HepG2 (cell line): ENCODE measurements around the gene LMBRD2. TPM values are rescaled to one million over a fixed set of nuclear protein-coding genes. Genes with fewer than 3 reads are reported as not detected.

ENCODE experiments used
- CSRNP1 ChIP-seq: sonication (generic); formaldehyde crosslinking; IDR thresholded peaks from 2 replicates; pipeline ENCODE4 v1.8.1; 2023; ENCODE audit warnings: mild to moderate bottlenecking, missing genetic modification reagents
- DPF2 ChIP-seq: sonication (generic); formaldehyde crosslinking; IDR thresholded peaks from 2 replicates; pipeline ENCODE4 v1.4.0; 2020; ENCODE audit warnings: mild to moderate bottlenecking, low read depth, missing genetic modification reagents, borderline replicate concordance
- GLI4 ChIP-seq: sonication (generic); formaldehyde crosslinking; IDR thresholded peaks from 2 replicates; pipeline ENCODE4 v1.5.1; 2020; ENCODE audit warnings: missing genetic modification reagents, mild to moderate bottlenecking, moderate library complexity, borderline replicate concordance
- PCBP1 ChIP-seq: fragments of 200-400 bp; formaldehyde crosslinking; IDR thresholded peaks from 2 replicates; pipeline ENCODE4 v1.6.1; 2017; ENCODE audit warnings: mild to moderate bottlenecking, low read depth, low read length, borderline replicate concordance
- SOX5 ChIP-seq: IDR thresholded peaks from 2 replicates; pipeline ENCODE4 v1.6.1; 2016; ENCODE audit warnings: borderline replicate concordance
- TEF ChIP-seq: sonication (generic); formaldehyde crosslinking; IDR thresholded peaks from 2 replicates; pipeline ENCODE4 v1.5.0; 2020; ENCODE audit warnings: missing genetic modification reagents
- TFDP2 ChIP-seq: sonication (generic); formaldehyde crosslinking; IDR thresholded peaks from 2 replicates; pipeline ENCODE4 v1.4.0; 2020; ENCODE audit warnings: missing genetic modification reagents
- ZGPAT ChIP-seq: IDR thresholded peaks from 2 replicates; pipeline ENCODE4 v1.6.1; 2016; ENCODE audit warnings: mild to moderate bottlenecking
- ZHX2 ChIP-seq, 2 experiments: sonication (generic) in 1 of 2; formaldehyde crosslinking in 1 of 2; IDR thresholded peaks; 2 replicates each; pipeline versions ENCODE4 v1.6.1 to v1.9.0; 2014 to 2022; ENCODE audit warnings: antibody characterized with exemption in 1 of 2, borderline replicate concordance in 1 of 2, inconsistent platforms in 1 of 2, low read depth in 1 of 2, missing genetic modification reagents in 1 of 2
- ZNF580 ChIP-seq: IDR thresholded peaks from 2 replicates; pipeline ENCODE4 v1.6.1; 2016; ENCODE audit warnings: low read depth, borderline replicate concordance
- ZNF615 ChIP-seq: sonication (generic); formaldehyde crosslinking; IDR thresholded peaks from 2 replicates; pipeline ENCODE4 v1.5.0; 2020; ENCODE audit warnings: mild to moderate bottlenecking, missing genetic modification reagents, borderline replicate concordance
- ZNF704 ChIP-seq: sonication (generic); formaldehyde crosslinking; IDR thresholded peaks from 2 replicates; pipeline ENCODE4 v1.8.1; 2023; ENCODE audit warnings: mild to moderate bottlenecking, inconsistent platforms, moderate library complexity, missing genetic modification reagents, borderline replicate concordance
- ZNF724P ChIP-seq: sonication (generic); formaldehyde crosslinking; IDR thresholded peaks from 2 replicates; pipeline ENCODE4 v1.8.0; 2022; ENCODE audit warnings: missing genetic modification reagents, borderline replicate concordance
- polyA plus RNA-seq, 8 experiments: library from polyadenylated mRNA; depleted of rRNA in 3 of 8; stranded (reverse) in 7 of 8; unstranded in 1 of 8; fragments of >200 nt; fragmentation: Illumina TruSeq in 4 of 8; extraction: Trizol in 4 of 8; gene quantifications; 2 replicates each; pipeline versions ENCODE4 v1.2.1 to v1.2.3, GENCODE V29; 2011 to 2016; ENCODE audit warnings: low read depth in 4 of 8, missing spikeins in 1 of 8, mixed read lengths in 1 of 8; ENCODE audit not compliant: insufficient read depth in 1 of 8
- total RNA-seq, 5 experiments: library from RNA; depleted of rRNA; stranded (reverse); fragments of >200 nt; fragmentation: Illumina TruSeq; extraction: Trizol; gene quantifications; 2 replicates each; pipeline ENCODE4 v1.2.3, GENCODE V29; 2016; ENCODE audit warnings: low read depth in 1 of 5

LMBRD2 gene
- total and polyA plus RNA-seq, 2 of the 13 experiments (the other 11 are each of a cell fraction or from before 2014, with no cell fraction given) = 2.0 to 4.7 TPM

GRCh38 chr5:36138900-36139683 is 12.6 kb downstream of the LMBRD2 start (continued):
- TF ChIP-seq CSRNP1 (CRISPR knock-in tag) (no peak; the same call in 1 of the 2 replicates), PCBP1 (no peak), ZHX2 (IDR thresholded peaks at IDR 0.05; ENCODE audit: low read depth) (no peak), ZHX2 (CRISPR knock-in tag; IDR thresholded peaks at IDR 0.05; ENCODE audit: borderline replicate concordance) (no peak), SOX5 (CRISPR knock-in tag) (0 out of 2 replicates have a peak, but pooled peaks have one; percentile 21), ZNF724P (CRISPR knock-in tag) (no peak), ZNF615 (CRISPR knock-in tag) (no peak), TEF (CRISPR knock-in tag) (no peak), GLI4 (0 out of 2 replicates have a peak, but pooled peaks have one; percentile 32), ZNF704 (CRISPR knock-in tag) (no peak), ZNF580 (CRISPR knock-in tag) (no peak), ZGPAT (CRISPR knock-in tag) (peak; percentile 77; the same call in 1 of the 2 replicates), DPF2 (CRISPR knock-in tag) (peak; percentile 64; the same call in 1 of the 2 replicates), TFDP2 (CRISPR knock-in tag) (no peak)
